Nucleus accumbens (tissue), 56 donors: Measurements from ENCODE around the gene SPAG9.
A peak's percentile ranks its signal among the peaks of the same experiment; 100 is the strongest.

ENCODE experiments used
- DNase-seq, 56 donors: peaks; one replicate each; lab custom pipeline; 2025; lab: John Stamatoyannopoulos, UW

Gene SPAG9, protein sequence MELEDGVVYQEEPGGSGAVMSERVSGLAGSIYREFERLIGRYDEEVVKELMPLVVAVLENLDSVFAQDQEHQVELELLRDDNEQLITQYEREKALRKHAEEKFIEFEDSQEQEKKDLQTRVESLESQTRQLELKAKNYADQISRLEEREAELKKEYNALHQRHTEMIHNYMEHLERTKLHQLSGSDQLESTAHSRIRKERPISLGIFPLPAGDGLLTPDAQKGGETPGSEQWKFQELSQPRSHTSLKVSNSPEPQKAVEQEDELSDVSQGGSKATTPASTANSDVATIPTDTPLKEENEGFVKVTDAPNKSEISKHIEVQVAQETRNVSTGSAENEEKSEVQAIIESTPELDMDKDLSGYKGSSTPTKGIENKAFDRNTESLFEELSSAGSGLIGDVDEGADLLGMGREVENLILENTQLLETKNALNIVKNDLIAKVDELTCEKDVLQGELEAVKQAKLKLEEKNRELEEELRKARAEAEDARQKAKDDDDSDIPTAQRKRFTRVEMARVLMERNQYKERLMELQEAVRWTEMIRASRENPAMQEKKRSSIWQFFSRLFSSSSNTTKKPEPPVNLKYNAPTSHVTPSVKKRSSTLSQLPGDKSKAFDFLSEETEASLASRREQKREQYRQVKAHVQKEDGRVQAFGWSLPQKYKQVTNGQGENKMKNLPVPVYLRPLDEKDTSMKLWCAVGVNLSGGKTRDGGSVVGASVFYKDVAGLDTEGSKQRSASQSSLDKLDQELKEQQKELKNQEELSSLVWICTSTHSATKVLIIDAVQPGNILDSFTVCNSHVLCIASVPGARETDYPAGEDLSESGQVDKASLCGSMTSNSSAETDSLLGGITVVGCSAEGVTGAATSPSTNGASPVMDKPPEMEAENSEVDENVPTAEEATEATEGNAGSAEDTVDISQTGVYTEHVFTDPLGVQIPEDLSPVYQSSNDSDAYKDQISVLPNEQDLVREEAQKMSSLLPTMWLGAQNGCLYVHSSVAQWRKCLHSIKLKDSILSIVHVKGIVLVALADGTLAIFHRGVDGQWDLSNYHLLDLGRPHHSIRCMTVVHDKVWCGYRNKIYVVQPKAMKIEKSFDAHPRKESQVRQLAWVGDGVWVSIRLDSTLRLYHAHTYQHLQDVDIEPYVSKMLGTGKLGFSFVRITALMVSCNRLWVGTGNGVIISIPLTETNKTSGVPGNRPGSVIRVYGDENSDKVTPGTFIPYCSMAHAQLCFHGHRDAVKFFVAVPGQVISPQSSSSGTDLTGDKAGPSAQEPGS (N-terminal part only)

DNA sequence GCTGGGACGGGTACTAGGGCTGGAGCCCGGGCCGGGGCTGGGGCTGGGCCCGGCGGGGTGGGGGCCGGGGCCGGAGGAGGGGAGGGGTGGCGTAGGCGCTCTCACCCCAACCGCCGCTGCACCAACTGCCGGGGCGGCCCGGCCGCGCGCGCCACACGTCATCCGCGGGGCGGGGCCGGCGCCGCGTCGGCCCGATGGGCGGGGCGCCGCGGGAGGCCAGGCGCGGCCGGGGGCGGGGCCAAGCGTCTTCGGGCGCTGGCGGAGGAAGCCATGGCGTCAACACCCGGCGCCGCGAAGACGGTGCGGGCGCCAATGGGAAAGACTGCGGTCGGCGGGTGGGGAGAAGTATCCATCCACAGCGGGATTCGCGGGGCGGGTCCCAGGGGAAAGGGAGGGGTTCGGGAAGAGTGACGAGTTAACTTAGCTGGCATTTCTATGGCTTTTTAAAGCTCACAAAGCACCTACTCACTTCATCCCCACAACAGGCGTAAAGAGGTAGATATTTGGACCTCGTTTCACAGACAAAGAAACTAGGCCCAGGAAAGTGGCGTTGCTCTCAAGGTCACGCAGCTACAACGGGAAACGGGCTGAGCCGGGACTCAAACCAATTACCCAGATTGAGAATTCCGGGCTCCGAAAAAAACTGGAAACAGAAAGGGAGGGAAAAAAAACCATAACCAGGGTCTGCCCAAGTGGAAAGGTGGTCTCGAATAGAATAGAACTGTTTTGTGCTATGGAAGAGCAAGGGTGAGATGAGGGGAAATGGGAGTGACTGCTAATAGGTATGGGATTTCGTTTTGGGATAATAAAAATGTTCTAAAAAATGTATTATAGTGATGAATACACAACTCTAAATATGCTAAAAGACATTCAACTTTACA lies at the start of gene SPAG9:
Gene SPAG9, minus strand, starts transcription at position 130 of the 881 bp plus-strand sequence. CDS start 212 bp downstream, outside the sequence.
- peak; percentile 63 to 96 (median 88) for DNase-seq

GRCh38 chr17:51169340-51169739 lies 48.7 kb upstream of the SPAG9 start:
- DNase-seq = no peak

DNA sequence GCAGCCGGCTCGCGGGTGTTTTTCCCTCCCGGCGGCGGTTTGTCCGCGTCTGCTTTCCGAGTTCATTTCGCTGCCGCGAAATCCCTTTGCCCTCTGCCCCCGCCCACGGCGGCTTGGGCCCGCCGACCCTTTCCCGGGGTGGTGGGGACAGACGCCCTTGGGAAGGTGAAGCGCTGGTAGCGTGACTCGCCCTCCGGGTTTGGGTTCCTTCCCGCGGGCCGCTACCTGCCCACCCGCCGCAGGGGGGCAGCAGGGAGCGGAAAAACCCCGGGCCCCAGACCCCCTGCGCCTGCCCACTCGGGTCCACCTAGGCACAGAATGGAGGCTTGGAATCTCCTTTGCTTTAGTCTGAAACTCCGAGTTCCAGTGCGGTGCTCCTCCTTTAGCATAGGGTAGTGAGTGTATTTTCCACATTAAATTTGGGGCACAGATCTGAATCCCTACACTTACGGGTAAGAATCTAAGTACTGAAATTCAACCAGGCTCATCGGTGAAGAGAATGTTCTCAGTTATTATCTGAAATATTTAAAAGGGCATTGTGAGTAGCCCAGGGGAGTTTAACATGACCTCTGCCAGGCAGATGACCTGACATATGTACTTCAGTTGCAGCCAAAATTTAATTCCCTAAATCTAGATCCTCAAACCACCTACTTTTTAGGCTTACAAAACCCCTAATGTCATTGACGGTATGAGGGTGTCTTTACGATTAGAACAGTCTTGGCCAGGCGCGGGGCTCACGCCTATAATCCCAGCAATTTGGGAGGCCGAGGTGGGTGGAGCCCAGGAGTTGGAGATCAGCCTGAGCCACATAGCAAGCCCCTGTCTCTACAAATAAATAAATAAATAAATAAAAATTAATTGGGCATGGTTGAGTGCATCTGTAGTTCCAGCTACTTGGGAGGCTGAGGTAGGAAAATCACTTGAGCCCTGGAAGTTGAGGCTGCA lies 46.6 kb upstream of the SPAG9 start:
- peak in 32 of 56 donors; percentile 7 to 77 (median 47) for DNase-seq

DNA sequence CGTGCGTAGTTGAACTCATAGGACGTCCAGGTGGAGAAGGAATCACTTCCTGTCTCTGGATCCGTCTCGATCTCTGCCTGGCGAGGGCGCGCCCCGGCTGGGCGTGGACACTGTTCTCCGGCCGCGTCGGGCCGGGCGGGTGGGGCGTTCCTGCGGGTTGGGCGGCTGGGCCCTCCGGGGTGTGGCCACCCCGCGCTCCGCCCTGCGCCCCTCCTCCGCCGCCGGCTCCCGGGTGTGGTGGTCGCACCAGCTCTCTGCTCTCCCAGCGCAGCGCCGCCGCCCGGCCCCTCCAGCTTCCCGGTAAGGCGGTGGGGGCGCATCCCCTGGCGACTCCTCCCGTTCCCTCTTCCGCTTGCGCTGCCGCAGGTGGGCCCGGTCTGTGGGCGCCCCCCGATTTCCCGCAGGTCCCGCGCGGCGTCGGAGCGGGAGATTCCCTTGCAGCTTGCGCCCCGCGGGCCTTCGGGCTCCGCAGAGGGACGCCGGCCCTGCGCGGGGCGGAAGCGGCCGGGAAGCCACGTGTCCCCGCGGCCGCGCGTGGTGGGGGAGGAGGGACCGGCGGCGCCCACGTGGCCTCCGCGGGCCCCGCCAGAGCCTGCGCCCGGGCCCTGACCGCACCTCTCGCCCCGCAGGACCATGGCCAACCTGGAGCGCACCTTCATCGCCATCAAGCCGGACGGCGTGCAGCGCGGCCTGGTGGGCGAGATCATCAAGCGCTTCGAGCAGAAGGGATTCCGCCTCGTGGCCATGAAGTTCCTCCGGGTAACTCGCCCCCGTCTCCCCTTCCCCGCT lies 45.7 kb upstream of the SPAG9 start, which contains the start of gene NME2:
Gene NME2, plus strand, starts transcription at position 214 of the 789 bp plus-strand sequence. Its CDS starts 420 bp downstream, at position 634.
- peak in 55 of 56 donors; percentile 15 to 86 (median 61) for DNase-seq

GRCh38 chr17:51165680-51166197 lies 45.1 kb upstream of the SPAG9 start:
- peak in 4 of 56 donors; percentile 25 to 55 (median 34) for DNase-seq

GRCh38 chr17:51164911-51165679 lies 44.4 kb upstream of the SPAG9 start:
- peak in 2 of 56 donors; percentile 3 for DNase-seq

GRCh38 chr17:51161541-51161940 lies 40.9 kb upstream of the SPAG9 start:
- no peak for DNase-seq

DNA sequence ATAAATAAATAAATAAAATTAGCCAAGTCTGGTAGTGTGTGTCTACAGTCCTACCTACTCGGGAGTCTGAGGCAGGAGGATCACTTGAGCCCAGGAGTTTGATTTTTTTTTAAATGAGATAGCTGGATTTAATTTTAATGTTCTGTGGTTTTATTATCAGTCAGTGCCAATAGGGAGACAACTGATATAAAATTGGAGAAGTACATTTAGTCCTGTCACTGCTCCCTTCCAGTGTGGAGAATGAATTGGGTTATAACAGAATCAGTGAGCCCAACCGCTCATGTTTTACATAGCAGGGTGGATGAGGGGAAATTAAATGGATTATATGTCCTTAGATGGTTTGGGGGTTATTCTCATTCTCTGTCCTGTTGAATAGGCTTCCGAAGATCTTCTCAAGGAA lies 38.9 kb upstream of the SPAG9 start:
- no peak for DNase-seq

GRCh38 chr17:51155416-51155815 lies 34.7 kb upstream of the SPAG9 start:
- DNase-seq = no peak

GRCh38 chr17:51154176-51154575 lies 33.5 kb upstream of the SPAG9 start:
- peak in 1 of 56 donors; percentile 27 for DNase-seq

GRCh38 chr17:51153210-51154072 lies 32.8 kb upstream of the SPAG9 start, which contains the start of gene NME1:
Gene NME1, plus strand, starts transcription at chr17:51153559. Its CDS starts 2,096 bp downstream, at chr17:51155655.
- DNase-seq = peak; percentile 78 to 99 (median 97)

GRCh38 chr17:51152766-51153209 lies 32.1 kb upstream of the SPAG9 start:
- DNase-seq = peak in 4 of 56 donors; percentile 38 to 45 (median 38)

GRCh38 chr17:51150932-51151331 lies 30.3 kb upstream of the SPAG9 start:
- DNase-seq = no peak

- no peak for DNase-seq
Measured at GRCh38 chr17:51149163-51149562, 28.5 kb upstream of the SPAG9 start.

DNA sequence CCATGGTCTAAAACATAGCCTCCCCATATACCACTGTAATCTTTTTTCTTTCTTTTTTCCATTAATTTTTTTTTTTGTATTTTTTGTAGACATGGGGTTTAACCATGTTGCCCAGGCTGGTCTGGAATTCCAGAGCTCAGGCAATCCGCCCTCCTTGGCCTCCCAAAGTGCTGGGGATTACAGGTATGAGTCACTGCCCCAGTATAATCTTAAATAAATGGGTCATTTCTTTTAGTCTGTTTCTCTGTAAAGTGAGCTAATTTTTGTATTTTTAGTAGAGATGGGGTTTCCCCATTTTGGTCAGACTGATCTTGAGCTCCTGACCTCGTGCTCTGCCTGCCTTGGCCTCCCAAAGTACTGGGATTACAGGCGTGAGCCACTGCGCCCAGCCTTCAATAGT lies 27.0 kb upstream of the SPAG9 start:
- no peak for DNase-seq
